Mucosa of stomach (tissue), 1 donor: ENCODE measurements around the gene GPR183.

Source experiments
- H3K27me3 ChIP-seq: one replicate; pipeline ENCODE4 v1.7.0; 2013; ENCODE audit warnings: mild to moderate bottlenecking, low read length; ENCODE audit not compliant: control insufficient read depth, insufficient read depth
- H3K36me3 ChIP-seq: one replicate; pipeline ENCODE4 v1.7.0; 2013; ENCODE audit warnings: low read length; ENCODE audit not compliant: control insufficient read depth, insufficient read depth
- H3K4me1 ChIP-seq: one replicate; pipeline ENCODE4 v1.7.0; 2013; ENCODE audit warnings: mild to moderate bottlenecking, low read length; ENCODE audit not compliant: control insufficient read depth, insufficient read depth
- H3K4me3 ChIP-seq: one replicate; pipeline ENCODE4 v1.7.0; 2013; ENCODE audit warnings: low read length
- H3K9ac ChIP-seq: one replicate; pipeline ENCODE4 v1.7.0; 2013; ENCODE audit warnings: mild to moderate bottlenecking, low read length, moderate library complexity
- H3K9me3 ChIP-seq: one replicate; pipeline ENCODE4 v1.7.0; 2013; ENCODE audit warnings: mild to moderate bottlenecking, low read length, moderate library complexity; ENCODE audit not compliant: control insufficient read depth
- donor health status: Pancreatic carcinoma.

Gene GPR183

GRCh38 chr13:99307648-99308339, 595 bp upstream of the GPR183 start:
- H3K4me3 ChIP-seq, result no peak overlapping the region
- no peaks in the 10 kb centered on the region for H3K9me3 ChIP-seq
- H3K9ac ChIP-seq, result no peak overlapping the region
- no peaks in the 10 kb centered on the region for H3K36me3 ChIP-seq
- no peaks in the 10 kb centered on the region for H3K4me1 ChIP-seq
- H3K27me3 ChIP-seq, result no peaks in the 10 kb centered on the region

- Histone ChIP-seq H3K27me3 (no peaks in the 10 kb centered on the region), H3K4me3 (no peak overlapping the region), H3K9ac (no peak overlapping the region), H3K9me3 (no peaks in the 10 kb centered on the region), H3K4me1 (no peaks in the 10 kb centered on the region), H3K36me3 (no peaks in the 10 kb centered on the region)
These were observed 1.6 kb downstream of the GPR183 start for GRCh38 chr13:99305566-99305965.

- no peaks in the 10 kb centered on the region for H3K27me3 ChIP-seq
- H3K4me1 ChIP-seq, result no peaks in the 10 kb centered on the region
- H3K36me3 ChIP-seq, result no peaks in the 10 kb centered on the region
- H3K9me3 ChIP-seq, result no peaks in the 10 kb centered on the region
- H3K4me3 ChIP-seq, result no peak overlapping the region
- H3K9ac ChIP-seq, result no peak overlapping the region
These were observed 2.0 kb downstream of the GPR183 start for GRCh38 chr13:99305158-99305557.

GRCh38 chr13:99304541-99304940, 2.7 kb downstream of the GPR183 start:
- H3K9ac ChIP-seq, result peak overlapping the region; percentile 7
- no peaks in the 10 kb centered on the region for H3K36me3 ChIP-seq
- H3K4me3 ChIP-seq, result no peak overlapping the region
- H3K4me1 ChIP-seq, result no peaks in the 10 kb centered on the region
- H3K9me3 ChIP-seq, result no peaks in the 10 kb centered on the region
- H3K27me3 ChIP-seq, result no peaks in the 10 kb centered on the region

GRCh38 chr13:99303863-99304521, 3.2 kb downstream of the GPR183 start:
- H3K4me1 ChIP-seq, result no peaks in the 10 kb centered on the region
- H3K9ac ChIP-seq, result peak overlapping the region; percentile 7
- H3K9me3 ChIP-seq, result no peaks in the 10 kb centered on the region
- H3K36me3 ChIP-seq, result no peaks in the 10 kb centered on the region
- no peak overlapping the region for H3K4me3 ChIP-seq
- H3K27me3 ChIP-seq, result no peaks in the 10 kb centered on the region

- Histone ChIP-seq H3K9me3 (no peaks in the 10 kb centered on the region), H3K36me3 (no peaks in the 10 kb centered on the region), H3K9ac (no peak overlapping the region), H3K4me3 (no peak overlapping the region), H3K27me3 (no peaks in the 10 kb centered on the region), H3K4me1 (no peaks in the 10 kb centered on the region)
These were observed 4.3 kb downstream of the GPR183 start for GRCh38 chr13:99302637-99303505.

GRCh38 chr13:99301913-99302636, 5.1 kb downstream of the GPR183 start:
- Histone ChIP-seq H3K36me3 (no peaks in the 10 kb centered on the region), H3K4me1 (no peaks in the 10 kb centered on the region), H3K27me3 (no peaks in the 10 kb centered on the region), H3K9ac (no peak overlapping the region), H3K4me3 (no peak overlapping the region), H3K9me3 (no peaks in the 10 kb centered on the region)

- Histone ChIP-seq H3K9ac (no peak overlapping the region), H3K4me1 (no peaks in the 10 kb centered on the region), H3K4me3 (no peak overlapping the region), H3K9me3 (no peaks in the 10 kb centered on the region), H3K27me3 (no peaks in the 10 kb centered on the region), H3K36me3 (no peaks in the 10 kb centered on the region)
These were observed 6.0 kb downstream of the GPR183 start for GRCh38 chr13:99301056-99301838.

- H3K4me1 ChIP-seq, result no peaks in the 10 kb centered on the region
These were observed 7.3 kb downstream of the GPR183 start for GRCh38 chr13:99299920-99300341.

GRCh38 chr13:99299256-99299919, 7.8 kb downstream of the GPR183 start:
- no peaks in the 10 kb centered on the region for H3K9me3 ChIP-seq
- H3K9ac ChIP-seq, result no peak overlapping the region
- H3K4me1 ChIP-seq, result no peaks in the 10 kb centered on the region
- H3K27me3 ChIP-seq, result no peaks in the 10 kb centered on the region
- no peak overlapping the region for H3K4me3 ChIP-seq
- H3K36me3 ChIP-seq, result no peaks in the 10 kb centered on the region

More at GRCh38 chr13:99299920-99300341, 7.3 kb downstream of the GPR183 start:
- Histone ChIP-seq H3K9me3 (no peaks in the 10 kb centered on the region), H3K4me3 (no peak overlapping the region), H3K36me3 (no peaks in the 10 kb centered on the region), H3K27me3 (no peaks in the 10 kb centered on the region), H3K9ac (no peak overlapping the region)

GRCh38 chr13:99298056-99298455, 9.1 kb downstream of the GPR183 start:
- peaks cover 3% of the 10 kb centered on the region for H3K4me1 ChIP-seq

More at GRCh38 chr13:99298056-99298455, 9.1 kb downstream of the GPR183 start:
- Histone ChIP-seq H3K36me3 (no peaks in the 10 kb centered on the region), H3K4me3 (no peak overlapping the region), H3K9ac (no peak overlapping the region), H3K27me3 (no peaks in the 10 kb centered on the region), H3K9me3 (no peaks in the 10 kb centered on the region)
